Parathyroid adenoma (tissue), 2 donors: ENCODE results near the gene SIN3A.
"Not testable (repeated sequence)": the region's sequence is repeated elsewhere in the genome, so short reads cannot be mapped to it uniquely, and the experiment has no call there.

Experiments
- H2AFZ ChIP-seq: fragments of 300-600 bp; sonication (generic); one replicate; pipeline ENCODE4 v1.7.0; 2017; ENCODE audit warnings: antibody characterized with exemption, mild to moderate bottlenecking
- H3K27ac ChIP-seq: fragments of 300-600 bp; sonication (generic); one replicate; pipeline ENCODE4 v1.7.0; 2017
- H3K27me3 ChIP-seq: fragments of 300-600 bp; sonication (generic); one replicate; pipeline ENCODE4 v1.7.0; 2017; ENCODE audit warnings: low read length; ENCODE audit not compliant: control insufficient read depth, insufficient read depth
- H3K36me3 ChIP-seq: fragments of 300-600 bp; sonication (generic); one replicate; pipeline ENCODE4 v1.7.0; 2017; ENCODE audit warnings: low read length; ENCODE audit not compliant: control insufficient read depth, insufficient read depth
- H3K4me1 ChIP-seq: fragments of 300-600 bp; sonication (generic); one replicate; pipeline ENCODE4 v1.7.0; 2017; ENCODE audit warnings: control low read depth
- H3K4me2 ChIP-seq: fragments of 300-600 bp; sonication (generic); one replicate; pipeline ENCODE4 v1.7.0; 2017; ENCODE audit warnings: low read length
- H3K4me3 ChIP-seq: fragments of 300-600 bp; sonication (generic); one replicate; pipeline ENCODE4 v1.7.0; 2017; ENCODE audit warnings: low read depth, low read length
- H3K79me2 ChIP-seq: fragments of 300-600 bp; sonication (generic); one replicate; pipeline ENCODE4 v1.7.0; 2017; ENCODE audit warnings: control low read depth
- H3K9ac ChIP-seq: fragments of 300-600 bp; sonication (generic); one replicate; pipeline ENCODE4 v1.7.0; 2017; ENCODE audit warnings: mild to moderate bottlenecking
- H3K9me3 ChIP-seq: fragments of 300-600 bp; sonication (generic); one replicate; pipeline ENCODE4 v1.7.0; 2017; ENCODE audit warnings: low read length; ENCODE audit not compliant: control insufficient read depth
- CTCF ChIP-seq: fragments of 300-600 bp; sonication (generic); IDR thresholded peaks from one replicate; pipeline ENCODE4 v1.7.0; 2017; ENCODE audit warnings: antibody characterized with exemption, mild to moderate bottlenecking
- donor health status: primary hyperparathyroidism.

The SIN3A gene

GRCh38 chr15:75479670-75480069, 28.2 kb upstream of the SIN3A start:
- Histone ChIP-seq H3K4me3 (no peak overlapping the region), H2AFZ (no peak overlapping the region), H3K9me3 (no peaks in the 10 kb centered on the region), H3K27me3 (no peaks in the 10 kb centered on the region), H3K4me1 (no peaks in the 10 kb centered on the region), H3K9ac (no peak overlapping the region), H3K79me2 (no peaks in the 10 kb centered on the region), H3K36me3 (no peaks in the 10 kb centered on the region), H3K27ac (no peak overlapping the region), H3K4me2 (no peak overlapping the region)
- TF ChIP-seq CTCF = no peak

GRCh38 chr15:75477094-75477493, 25.6 kb upstream of the SIN3A start:
- H3K9ac ChIP-seq, H3K36me3 ChIP-seq, H3K9me3 ChIP-seq, H3K4me2 ChIP-seq, H3K79me2 ChIP-seq, H2AFZ ChIP-seq, H3K27ac ChIP-seq, H3K4me3 ChIP-seq, H3K27me3 ChIP-seq, H3K4me1 ChIP-seq: not testable (repeated sequence)

GRCh38 chr15:75468913-75469598, 17.6 kb upstream of the SIN3A start:
- no peaks in the 10 kb centered on the region for H3K27me3 ChIP-seq
- no peak overlapping the region for H3K4me2 ChIP-seq
- no peak overlapping the region for H3K27ac ChIP-seq
- no peaks in the 10 kb centered on the region for H3K9me3 ChIP-seq
- H3K9ac ChIP-seq = no peak overlapping the region
- no peak overlapping the region for H2AFZ ChIP-seq
- no peaks in the 10 kb centered on the region for H3K4me1 ChIP-seq
- H3K4me3 ChIP-seq = no peak overlapping the region
- H3K79me2 ChIP-seq = no peaks in the 10 kb centered on the region
- TF ChIP-seq CTCF = no peak
- no peaks in the 10 kb centered on the region for H3K36me3 ChIP-seq

GRCh38 chr15:75460646-75461045, 9.2 kb upstream of the SIN3A start:
- Histone ChIP-seq H3K4me3 (no peak overlapping the region), H3K79me2 (no peaks in the 10 kb centered on the region), H2AFZ (no peak overlapping the region), H3K36me3 (no peaks in the 10 kb centered on the region), H3K4me2 (no peak overlapping the region), H3K27me3 (no peaks in the 10 kb centered on the region), H3K27ac (no peak overlapping the region), H3K9me3 (no peaks in the 10 kb centered on the region), H3K9ac (no peak overlapping the region), H3K4me1 (no peaks in the 10 kb centered on the region)
- no peak for TF ChIP-seq CTCF

- Histone ChIP-seq H3K27ac (no peak overlapping the region), H3K4me1 (no peaks in the 10 kb centered on the region), H3K4me3 (no peak overlapping the region), H3K9ac (no peak overlapping the region), H3K36me3 (no peaks in the 10 kb centered on the region), H3K27me3 (no peaks in the 10 kb centered on the region), H3K9me3 (no peaks in the 10 kb centered on the region), H3K79me2 (no peaks in the 10 kb centered on the region), H2AFZ (no peak overlapping the region), H3K4me2 (no peak overlapping the region)
- no peak for TF ChIP-seq CTCF
Measured at GRCh38 chr15:75459581-75459980, 8.1 kb upstream of the SIN3A start.
